GM19239 (cell line): Measurements from ENCODE around the gene PGK1.
A peak's percentile ranks its signal among the peaks of the same experiment; 100 is the strongest.
"Not testable (repeated sequence)": the region's sequence is repeated elsewhere in the genome, so short reads cannot be mapped to it uniquely, and the experiment has no call there.

ENCODE experiments used
- DNase-seq: peaks from one replicate; pipeline ENCODE4 v3.0.0; 2011; ENCODE audit warnings: low spot score; ENCODE audit not compliant: insufficient read length
- FAIRE-seq: peaks from 2 replicates; lab custom pipeline; 2011; peaks lifted over from hg19 to GRCh38; lab: Jason Lieb, UNC

The PGK1 gene

GRCh38 chrX:78103623-78104446 is at the start of gene PGK1:
TSS of gene PGK1 (plus strand) at chrX:78104248. CDS start at chrX:78104341, 93 bp downstream.
- DNase-seq (peak; percentile 48), FAIRE-seq (peak; percentile 84)

DNA sequence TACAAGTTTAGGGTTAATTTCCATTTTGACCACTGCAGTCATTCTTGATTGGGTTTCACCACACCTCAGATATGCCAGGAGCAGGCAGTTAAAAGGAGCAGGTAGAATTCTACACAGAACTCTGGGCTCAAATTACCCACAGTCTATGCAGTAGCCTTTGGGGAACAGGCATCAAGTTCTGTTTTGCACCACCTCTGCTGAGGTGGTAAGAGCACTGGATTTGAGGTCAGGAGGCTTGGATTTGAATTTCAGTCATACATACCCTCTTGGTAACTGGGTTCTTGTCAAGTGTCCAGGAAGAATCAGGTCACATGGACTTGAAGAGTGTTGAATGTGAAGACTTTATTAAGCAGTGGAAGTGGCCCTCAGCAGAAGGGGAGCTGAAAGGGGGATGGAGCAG is 40.4 kb upstream of the PGK1 start:
- DNase-seq (no peak), FAIRE-seq (no peak)

GRCh38 chrX:78064152-78064551 is 39.9 kb upstream of the PGK1 start:
- FAIRE-seq (peak; percentile 97), DNase-seq (no peak)

GRCh38 chrX:78064698-78065601 is 39.1 kb upstream of the PGK1 start:
- peak; percentile 100 for FAIRE-seq
- DNase-seq = not testable (repeated sequence)

- DNase-seq (no peak), FAIRE-seq (peak; percentile 49)
Observed at GRCh38 chrX:78066110-78066509, 37.9 kb upstream of the PGK1 start.

- peak; percentile 66 for FAIRE-seq
- no peak for DNase-seq
Observed at GRCh38 chrX:78071331-78071730, 32.7 kb upstream of the PGK1 start.

GRCh38 chrX:78073147-78074077 is 30.6 kb upstream of the PGK1 start:
- FAIRE-seq, DNase-seq: not testable (repeated sequence)

- DNase-seq (no peak), FAIRE-seq (peak; percentile 26)
Observed at GRCh38 chrX:78074088-78074487, 30.0 kb upstream of the PGK1 start.

DNA sequence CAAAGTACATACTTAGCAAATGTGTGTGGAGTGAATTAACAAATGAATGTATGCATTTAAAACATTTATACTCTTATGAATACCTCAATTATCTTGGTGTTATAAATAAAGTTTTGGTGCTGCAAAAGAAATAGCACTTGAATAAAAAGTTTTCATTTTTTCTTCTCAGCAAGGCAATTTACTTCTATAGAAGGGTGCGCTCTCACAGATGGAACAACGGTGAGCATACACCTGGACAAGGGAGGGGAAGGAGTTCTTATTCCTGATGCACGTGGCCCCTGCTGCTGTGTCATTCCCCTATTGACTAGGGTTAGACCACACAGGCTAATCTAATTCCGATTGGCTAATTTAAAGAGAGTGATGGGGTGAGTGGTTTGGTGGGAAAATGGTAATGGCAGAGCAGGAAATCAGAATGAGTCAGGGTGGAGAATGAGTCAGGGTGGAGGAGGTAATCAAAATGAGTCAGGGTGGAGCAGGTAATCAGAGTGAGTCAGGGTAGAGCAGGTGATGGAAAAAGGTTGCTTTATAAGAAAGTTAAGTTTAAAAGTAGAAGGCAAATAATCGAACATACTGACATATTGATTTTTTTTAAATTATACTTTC is 28.2 kb upstream of the PGK1 start:
- FAIRE-seq (no peak), DNase-seq (no peak)

DNA sequence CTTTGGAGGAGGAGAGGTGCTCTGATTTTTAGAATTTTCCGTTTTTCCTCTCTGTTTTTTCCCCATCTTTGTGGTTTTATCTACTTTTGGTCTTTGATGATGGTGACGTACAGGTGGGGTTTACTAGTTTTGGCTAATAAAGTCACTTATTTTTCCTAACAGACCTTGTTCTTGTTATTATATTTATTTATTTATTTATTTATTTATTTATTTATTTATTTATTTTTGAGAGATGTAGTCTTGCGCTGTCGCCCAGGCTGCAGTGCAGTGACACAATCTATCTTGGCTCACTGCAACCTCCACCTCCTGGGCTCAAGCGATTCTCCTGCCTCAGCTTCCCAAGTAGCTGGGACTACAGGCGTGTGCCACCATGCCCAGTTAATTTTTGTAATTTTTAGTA is 22.6 kb upstream of the PGK1 start:
- not testable (repeated sequence) for FAIRE-seq, DNase-seq

DNA sequence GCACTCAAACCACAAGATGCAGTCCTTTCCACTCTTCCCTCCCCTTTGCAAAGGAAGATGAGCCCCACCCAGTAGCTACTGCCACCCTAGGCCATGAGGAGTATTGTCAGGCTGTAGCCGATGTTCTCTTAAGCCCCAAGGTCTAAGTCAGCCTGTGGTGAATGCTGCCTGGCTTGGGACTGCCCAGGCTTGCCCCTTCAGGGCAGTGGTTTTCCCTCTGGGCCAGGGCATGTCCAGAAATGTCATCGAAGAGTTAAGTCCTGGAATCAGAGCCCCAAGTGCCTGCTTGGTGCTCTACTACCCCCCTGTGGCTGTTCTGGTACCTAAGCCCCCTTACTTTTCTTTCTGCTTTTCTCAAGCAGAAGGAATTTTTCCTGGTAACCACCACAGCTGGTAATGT is 11.8 kb upstream of the PGK1 start:
- peak; percentile 94 for FAIRE-seq
- no peak for DNase-seq

GRCh38 chrX:78098108-78098507 is 5.9 kb upstream of the PGK1 start:
- FAIRE-seq (no peak), DNase-seq (no peak)

- no peak for DNase-seq
- FAIRE-seq = no peak
Observed at GRCh38 chrX:78102091-78102490, 2.0 kb upstream of the PGK1 start.

GRCh38 chrX:78103001-78103622 is 936 bp upstream of the PGK1 start:
- DNase-seq (no peak), FAIRE-seq (no peak)

DNA sequence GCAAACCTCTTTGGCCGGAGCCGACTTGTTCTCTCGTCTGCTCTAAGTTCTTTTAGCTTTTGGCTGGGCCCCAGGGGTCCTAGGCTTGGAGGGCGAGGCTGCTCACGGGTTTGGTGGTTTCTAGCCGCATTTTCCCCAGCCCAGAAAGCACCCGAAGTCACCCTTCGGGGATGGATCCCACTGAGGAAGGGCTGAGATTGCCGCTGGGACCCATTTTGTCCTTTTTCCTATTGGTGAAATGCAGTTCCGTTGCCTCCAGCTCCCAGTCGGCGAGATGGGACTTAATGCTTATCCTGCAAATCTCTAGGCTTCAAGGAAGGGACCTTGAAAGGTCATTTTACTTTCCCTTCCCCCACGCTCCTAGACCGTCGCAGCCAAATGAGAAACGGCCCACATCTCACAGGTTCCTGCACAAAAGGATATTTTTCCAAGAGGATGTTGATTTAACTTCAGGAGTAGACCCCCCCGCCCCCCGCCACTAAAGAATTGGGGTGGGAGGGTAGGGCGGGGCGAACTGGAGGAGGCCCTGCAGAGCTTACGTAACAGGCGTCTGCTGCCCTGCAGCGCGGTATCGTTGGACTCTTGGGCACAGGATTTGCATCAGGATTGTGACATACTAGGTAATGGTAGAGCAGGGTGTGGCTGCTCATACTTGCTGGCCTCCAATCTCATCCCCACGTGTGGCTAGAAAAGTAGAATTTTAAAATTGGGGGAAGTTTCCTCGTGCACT is 564 bp downstream of the PGK1 start:
- FAIRE-seq (no peak), DNase-seq (no peak)

- FAIRE-seq = peak; percentile 71
- no peak for DNase-seq
Observed at GRCh38 chrX:78105944-78106650, 2.0 kb downstream of the PGK1 start.

DNA sequence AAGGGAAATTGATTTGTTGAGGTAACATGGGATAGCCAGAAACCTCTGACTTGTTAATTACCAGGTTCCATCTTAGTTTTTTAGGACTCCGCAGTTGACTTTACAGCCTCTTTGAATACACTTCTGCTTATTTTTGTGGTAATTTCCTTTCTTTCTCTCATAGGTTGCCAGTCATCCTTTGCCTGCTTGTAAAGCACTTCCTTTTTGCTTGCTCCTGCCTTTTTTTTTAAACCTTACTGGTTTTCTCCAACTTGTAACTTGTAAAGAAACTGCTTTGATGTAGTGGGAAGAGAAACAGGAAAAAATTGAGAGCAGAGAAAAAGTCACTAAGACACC is 2.6 kb downstream of the PGK1 start:
- FAIRE-seq (peak; percentile 23), DNase-seq (no peak)

GRCh38 chrX:78109458-78109857 is 5.4 kb downstream of the PGK1 start:
- FAIRE-seq (no peak), DNase-seq (no peak)
